Neural progenitor cell (in vitro differentiated cells): Measurements from ENCODE around the gene SERPINA9. TPM values are rescaled to one million over a fixed set of nuclear protein-coding genes. Genes with fewer than 3 reads are reported as not detected.

ENCODE experiments used
- DNase-seq: peaks from one replicate; pipeline ENCODE4 v3.0.0-alpha.2; 2016; ENCODE audit warnings: low spot score
- H2AFZ ChIP-seq: fragments of 200-600 bp; sonication (generic); replicated peaks from 2 replicates; pipeline ENCODE4 v1.6.1; 2016; ENCODE audit warnings: antibody characterized with exemption
- H3F3A ChIP-seq: fragments of 200-600 bp; sonication (generic); 2 replicates; pipeline ENCODE4 v1.6.1; 2016; ENCODE audit warnings: antibody characterized with exemption, low read depth
- H3K27ac ChIP-seq: fragments of 200-600 bp; sonication (generic); 2 replicates; pipeline ENCODE4 v1.5.1; 2016; ENCODE audit warnings: mild to moderate bottlenecking
- H3K27me3 ChIP-seq: fragments of 200-600 bp; sonication (generic); 2 replicates; pipeline ENCODE4 v1.6.1; 2016; ENCODE audit warnings: mild to moderate bottlenecking, moderate library complexity
- H3K36me3 ChIP-seq: fragments of 200-600 bp; sonication (generic); 2 replicates; pipeline ENCODE4 v1.5.1; 2016
- H3K4me1 ChIP-seq: fragments of 200-600 bp; sonication (generic); 2 replicates; pipeline ENCODE4 v1.6.1; 2016; ENCODE audit warnings: mixed run types
- H3K4me2 ChIP-seq: fragments of 200-600 bp; sonication (generic); 2 replicates; pipeline ENCODE4 v1.6.1; 2016
- H3K4me3 ChIP-seq: fragments of 200-600 bp; sonication (generic); 2 replicates; pipeline ENCODE4 v1.5.1; 2016
- H3K79me2 ChIP-seq: fragments of 200-600 bp; sonication (generic); 2 replicates; pipeline ENCODE4 v1.6.1; 2016; ENCODE audit warnings: low read depth
- H3K9ac ChIP-seq: fragments of 200-600 bp; sonication (generic); 2 replicates; pipeline ENCODE4 v1.6.1; 2016
- H3K9me3 ChIP-seq: fragments of 200-600 bp; sonication (generic); 2 replicates; pipeline ENCODE4 v1.5.1; 2016; ENCODE audit warnings: low read depth
- H4K20me1 ChIP-seq: fragments of 200-600 bp; sonication (generic); 2 replicates; pipeline ENCODE4 v1.6.1; 2016; ENCODE audit warnings: low read depth
- H3K27ac Mint-ChIP-seq: 3 replicates; pipeline ENCODE4 v1.8.0; 2021; ENCODE audit warnings: mixed read lengths
- H3K27me3 Mint-ChIP-seq: 2 replicates; pipeline ENCODE4 v1.8.0; 2022; ENCODE audit warnings: low read depth, mild to moderate bottlenecking, inconsistent platforms, moderate library complexity, mixed read lengths; ENCODE audit not compliant: insufficient read depth
- H3K36me3 Mint-ChIP-seq: 3 replicates; pipeline ENCODE4 v1.8.0; 2021; ENCODE audit warnings: mixed read lengths
- H3K4me1 Mint-ChIP-seq: 3 replicates; pipeline ENCODE4 v1.8.0; 2021; ENCODE audit warnings: mixed read lengths
- H3K4me3 Mint-ChIP-seq: 3 replicates; pipeline ENCODE4 v1.8.0; 2021; ENCODE audit warnings: mild to moderate bottlenecking, moderate library complexity, mixed read lengths
- H3K9me3 Mint-ChIP-seq: 3 replicates; pipeline ENCODE4 v1.8.0; 2020; ENCODE audit warnings: mixed read lengths
- EZH2 ChIP-seq: fragments of 200-600 bp; sonication (generic); IDR thresholded peaks from 2 replicates; pipeline ENCODE4 v1.6.1; 2017; ENCODE audit warnings: antibody characterized with exemption, mild to moderate bottlenecking, moderate library complexity
- EZH2phosphoT487 ChIP-seq: fragments of 200-600 bp; sonication (generic); IDR thresholded peaks from 2 replicates; pipeline ENCODE4 v1.6.1; 2017; ENCODE audit warnings: antibody characterized with exemption
- total RNA-seq: library from RNA; depleted of rRNA; stranded (reverse); fragments of >200 nt; gene quantifications from 2 replicates; pipeline ENCODE4 v1.2.3, GENCODE V29; 2015; ENCODE audit warnings: low replicate concordance
- TF ChIP-seq, protein P1 (sequence below): fragments of 200-600 bp; sonication (generic); IDR thresholded peaks from 2 replicates; pipeline ENCODE4 v1.5.1; 2017; ENCODE audit warnings: antibody characterized with exemption, mild to moderate bottlenecking

SERPINA9 gene
- total RNA-seq, 1 donor from 2014 or later: not detected

DNA sequence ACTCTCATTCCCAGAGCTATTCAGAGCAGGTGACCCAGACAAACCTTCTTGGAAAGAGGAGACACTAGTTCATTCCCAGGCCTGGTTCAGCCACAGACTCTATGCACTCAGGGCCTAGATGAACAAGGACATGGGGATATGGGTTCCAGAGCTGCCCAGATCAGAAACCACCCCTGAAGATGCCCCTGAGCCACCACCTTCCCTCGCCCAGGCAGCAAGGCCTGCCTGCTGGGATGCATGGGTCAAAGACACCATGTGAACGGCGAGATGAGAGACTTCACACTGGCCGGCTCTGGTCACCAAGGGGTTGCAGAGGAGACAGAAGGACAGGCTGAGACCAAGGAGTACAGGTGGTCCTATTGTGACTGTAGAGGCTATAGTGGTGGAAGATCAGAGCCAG, 29.2 kb upstream of the SERPINA9 start:
- Mint-ChIP-seq H3K27me3 (peaks cover 8% of the 10 kb centered on the region), H3K36me3 (no peaks in the 10 kb centered on the region), H3K27ac (no peak overlapping the region), H3K4me1 (no peaks in the 10 kb centered on the region), H3K4me3 (no peak overlapping the region), H3K9me3 (no peaks in the 10 kb centered on the region)
- Histone ChIP-seq H3K4me3 (no peak overlapping the region), H3K27ac (no peak overlapping the region), H3F3A (no peaks in the 10 kb centered on the region), H3K27me3 (no peaks in the 10 kb centered on the region), H3K4me2 (no peak overlapping the region), H3K9me3 (no peaks in the 10 kb centered on the region), H4K20me1 (no peaks in the 10 kb centered on the region), H3K4me1 (no peaks in the 10 kb centered on the region), H3K9ac (no peak overlapping the region), H2AFZ (no peak overlapping the region), H3K36me3 (no peaks in the 10 kb centered on the region), H3K79me2 (no peaks in the 10 kb centered on the region)
- DNase-seq: no peak
- TF ChIP-seq EZH2phosphoT487 (no peak), EZH2 (no peak)
- TF ChIP-seq, protein P1, sequence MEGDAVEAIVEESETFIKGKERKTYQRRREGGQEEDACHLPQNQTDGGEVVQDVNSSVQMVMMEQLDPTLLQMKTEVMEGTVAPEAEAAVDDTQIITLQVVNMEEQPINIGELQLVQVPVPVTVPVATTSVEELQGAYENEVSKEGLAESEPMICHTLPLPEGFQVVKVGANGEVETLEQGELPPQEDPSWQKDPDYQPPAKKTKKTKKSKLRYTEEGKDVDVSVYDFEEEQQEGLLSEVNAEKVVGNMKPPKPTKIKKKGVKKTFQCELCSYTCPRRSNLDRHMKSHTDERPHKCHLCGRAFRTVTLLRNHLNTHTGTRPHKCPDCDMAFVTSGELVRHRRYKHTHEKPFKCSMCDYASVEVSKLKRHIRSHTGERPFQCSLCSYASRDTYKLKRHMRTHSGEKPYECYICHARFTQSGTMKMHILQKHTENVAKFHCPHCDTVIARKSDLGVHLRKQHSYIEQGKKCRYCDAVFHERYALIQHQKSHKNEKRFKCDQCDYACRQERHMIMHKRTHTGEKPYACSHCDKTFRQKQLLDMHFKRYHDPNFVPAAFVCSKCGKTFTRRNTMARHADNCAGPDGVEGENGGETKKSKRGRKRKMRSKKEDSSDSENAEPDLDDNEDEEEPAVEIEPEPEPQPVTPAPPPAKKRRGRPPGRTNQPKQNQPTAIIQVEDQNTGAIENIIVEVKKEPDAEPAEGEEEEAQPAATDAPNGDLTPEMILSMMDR: no peak

DNA sequence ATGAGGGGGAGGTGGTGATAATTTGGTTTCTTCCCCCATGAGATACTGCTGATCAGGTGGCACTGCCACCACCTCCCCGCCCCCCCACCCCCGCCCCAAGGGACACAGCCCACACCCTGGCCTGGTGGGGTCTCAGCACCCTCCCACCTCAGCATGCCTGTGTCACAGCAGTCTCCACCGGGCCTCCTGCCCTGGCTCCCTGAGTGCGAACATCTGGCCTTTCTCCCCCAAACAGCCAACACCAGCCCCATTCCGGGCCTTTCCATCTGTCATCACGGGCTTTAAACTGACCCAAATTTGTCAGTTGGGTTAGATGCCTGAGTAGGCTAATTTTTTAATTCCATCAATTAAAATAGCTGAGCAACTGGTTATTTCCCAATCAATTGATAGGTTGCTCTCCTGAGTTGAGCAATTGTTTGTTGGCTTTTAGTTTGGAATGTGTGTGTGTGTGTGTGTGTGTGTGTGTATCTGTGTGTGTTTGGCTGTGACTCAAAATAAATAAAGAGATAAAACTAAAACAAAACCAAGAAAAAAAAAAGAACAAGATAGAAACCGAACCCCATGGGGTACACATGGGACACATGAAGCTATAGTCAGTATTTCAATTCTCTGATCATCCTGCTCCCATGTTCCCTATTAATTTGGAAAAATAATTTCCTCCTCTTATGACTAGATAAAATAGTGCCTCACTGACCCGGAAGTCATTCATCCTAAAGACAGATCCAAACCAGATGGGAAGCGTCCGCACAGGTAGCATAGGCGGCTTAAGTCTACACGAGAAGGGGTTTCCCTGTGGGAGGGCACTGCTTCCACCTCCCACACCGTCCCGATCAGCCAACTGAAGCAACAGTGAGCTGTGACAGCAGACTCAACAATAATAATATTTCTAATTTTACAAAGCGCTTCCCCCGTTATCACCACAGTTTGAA, 25.9 kb upstream of the SERPINA9 start:
- H3K4me1 Mint-ChIP-seq: no peaks in the 10 kb centered on the region
- Histone ChIP-seq H3K9ac (no peak overlapping the region), H3K4me3 (no peak overlapping the region), H3K9me3 (no peaks in the 10 kb centered on the region), H3F3A (no peaks in the 10 kb centered on the region), H3K36me3 (no peaks in the 10 kb centered on the region), H3K27me3 (no peaks in the 10 kb centered on the region), H3K27ac (no peak overlapping the region), H4K20me1 (no peaks in the 10 kb centered on the region), H3K4me1 (no peaks in the 10 kb centered on the region), H3K4me2 (no peak overlapping the region), H3K79me2 (no peaks in the 10 kb centered on the region), H2AFZ (no peak overlapping the region)
- H3K36me3 Mint-ChIP-seq: no peaks in the 10 kb centered on the region
- H3K9me3 Mint-ChIP-seq: no peaks in the 10 kb centered on the region
- H3K27me3 Mint-ChIP-seq: peaks cover 8% of the 10 kb centered on the region
- H3K27ac Mint-ChIP-seq: no peak overlapping the region
- DNase-seq: no peak
- H3K4me3 Mint-ChIP-seq: no peak overlapping the region
- TF ChIP-seq EZH2phosphoT487: no peak
- TF ChIP-seq, protein P1: no peak
- TF ChIP-seq EZH2: no peak

GRCh38 chr14:94500264-94500663, 24.3 kb upstream of the SERPINA9 start:
- Histone ChIP-seq H4K20me1 (no peaks in the 10 kb centered on the region), H3K9ac (no peak overlapping the region), H3K27me3 (no peaks in the 10 kb centered on the region), H3K9me3 (no peaks in the 10 kb centered on the region), H3K4me3 (no peak overlapping the region), H3K36me3 (no peaks in the 10 kb centered on the region), H2AFZ (no peak overlapping the region), H3F3A (no peaks in the 10 kb centered on the region), H3K4me1 (no peaks in the 10 kb centered on the region), H3K79me2 (no peaks in the 10 kb centered on the region), H3K27ac (no peak overlapping the region), H3K4me2 (no peak overlapping the region)
- Mint-ChIP-seq H3K4me3 (no peak overlapping the region), H3K36me3 (no peaks in the 10 kb centered on the region), H3K9me3 (no peaks in the 10 kb centered on the region), H3K27ac (no peak overlapping the region), H3K4me1 (no peaks in the 10 kb centered on the region), H3K27me3 (peaks cover 5% of the 10 kb centered on the region)
- no peak for TF ChIP-seq EZH2phosphoT487
- no peak for TF ChIP-seq EZH2
- TF ChIP-seq, protein P1: no peak
- no peak for DNase-seq
